ENCODE data around the gene NCAM1.

NCAM1 gene

DNA sequence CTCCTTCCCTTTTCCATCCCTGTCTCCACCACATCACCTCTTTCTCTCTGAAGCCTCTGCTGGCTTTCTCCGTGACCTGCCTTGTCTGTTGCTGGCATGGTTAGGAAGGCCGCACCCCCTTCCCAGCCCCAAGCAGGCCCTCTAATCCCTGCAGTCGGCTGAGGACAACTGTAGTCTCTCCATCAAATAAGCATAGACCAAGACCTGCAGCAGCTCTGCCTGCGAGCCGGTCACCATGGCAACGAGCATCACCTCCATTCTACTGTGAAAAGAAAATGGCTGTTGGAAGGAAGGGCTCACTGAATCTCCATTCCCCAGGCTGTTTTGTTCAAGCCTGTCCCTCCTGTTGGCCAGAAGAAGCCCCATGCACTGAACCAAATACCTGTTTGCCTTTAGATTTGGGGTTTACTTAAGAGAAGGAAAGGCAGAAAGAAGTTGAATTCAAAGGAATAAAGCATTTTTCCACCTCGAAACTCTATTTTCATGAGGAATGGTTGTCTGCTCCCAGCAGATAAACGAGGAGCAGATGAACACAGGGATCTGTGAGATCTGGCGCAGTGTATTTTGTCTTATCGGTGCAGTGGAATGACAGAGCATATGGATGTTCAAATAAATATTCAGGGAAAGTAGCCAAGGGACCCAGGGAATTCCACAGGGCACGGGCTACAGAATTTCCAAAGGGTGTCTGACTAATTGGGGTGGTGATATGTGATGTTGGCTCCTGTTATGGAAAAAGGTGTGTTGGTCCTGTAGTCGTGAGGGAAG, 240.0 kb downstream of the NCAM1 start:
- no peak overlapping the region for H3K27ac ChIP-seq (replicated peaks)

DNA sequence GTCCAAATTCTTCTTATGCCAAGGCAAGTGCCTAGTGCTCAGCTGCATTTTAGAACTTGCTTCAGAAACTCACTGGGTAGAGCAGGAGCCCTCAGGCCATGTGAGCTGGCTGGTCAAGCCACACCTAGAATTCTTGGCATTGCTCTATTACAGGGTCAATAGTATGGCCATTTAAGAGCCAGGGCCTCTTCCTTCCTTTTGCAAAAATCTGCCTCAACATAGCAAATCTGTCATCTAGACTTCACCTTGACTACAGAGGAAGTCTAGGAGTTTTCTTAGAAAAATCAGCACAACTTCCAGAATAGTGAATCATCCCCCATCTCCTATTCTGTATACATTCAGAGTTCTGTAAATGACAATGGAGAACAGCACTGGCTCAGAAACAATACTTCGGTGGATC, 241.2 kb downstream of the NCAM1 start:
- no peak overlapping the region for H3K4me3 ChIP-seq (replicated peaks; ENCODE audit: insufficient read depth, low read length)
- H3K27me3 ChIP-seq (ENCODE audit: insufficient read depth, poor library complexity, severe bottlenecking), result no peaks in the 10 kb centered on the region
- no peak for TF ChIP-seq GABPA (IDR thresholded peaks at IDR 0.05; ENCODE audit: low read depth)
- no peak for TF ChIP-seq SPI1 (IDR thresholded peaks at IDR 0.05; ENCODE audit: borderline replicate concordance, low read depth)
- TF ChIP-seq, protein P1, sequence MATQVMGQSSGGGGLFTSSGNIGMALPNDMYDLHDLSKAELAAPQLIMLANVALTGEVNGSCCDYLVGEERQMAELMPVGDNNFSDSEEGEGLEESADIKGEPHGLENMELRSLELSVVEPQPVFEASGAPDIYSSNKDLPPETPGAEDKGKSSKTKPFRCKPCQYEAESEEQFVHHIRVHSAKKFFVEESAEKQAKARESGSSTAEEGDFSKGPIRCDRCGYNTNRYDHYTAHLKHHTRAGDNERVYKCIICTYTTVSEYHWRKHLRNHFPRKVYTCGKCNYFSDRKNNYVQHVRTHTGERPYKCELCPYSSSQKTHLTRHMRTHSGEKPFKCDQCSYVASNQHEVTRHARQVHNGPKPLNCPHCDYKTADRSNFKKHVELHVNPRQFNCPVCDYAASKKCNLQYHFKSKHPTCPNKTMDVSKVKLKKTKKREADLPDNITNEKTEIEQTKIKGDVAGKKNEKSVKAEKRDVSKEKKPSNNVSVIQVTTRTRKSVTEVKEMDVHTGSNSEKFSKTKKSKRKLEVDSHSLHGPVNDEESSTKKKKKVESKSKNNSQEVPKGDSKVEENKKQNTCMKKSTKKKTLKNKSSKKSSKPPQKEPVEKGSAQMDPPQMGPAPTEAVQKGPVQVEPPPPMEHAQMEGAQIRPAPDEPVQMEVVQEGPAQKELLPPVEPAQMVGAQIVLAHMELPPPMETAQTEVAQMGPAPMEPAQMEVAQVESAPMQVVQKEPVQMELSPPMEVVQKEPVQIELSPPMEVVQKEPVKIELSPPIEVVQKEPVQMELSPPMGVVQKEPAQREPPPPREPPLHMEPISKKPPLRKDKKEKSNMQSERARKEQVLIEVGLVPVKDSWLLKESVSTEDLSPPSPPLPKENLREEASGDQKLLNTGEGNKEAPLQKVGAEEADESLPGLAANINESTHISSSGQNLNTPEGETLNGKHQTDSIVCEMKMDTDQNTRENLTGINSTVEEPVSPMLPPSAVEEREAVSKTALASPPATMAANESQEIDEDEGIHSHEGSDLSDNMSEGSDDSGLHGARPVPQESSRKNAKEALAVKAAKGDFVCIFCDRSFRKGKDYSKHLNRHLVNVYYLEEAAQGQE (IDR thresholded peaks at IDR 0.05; ENCODE audit: insufficient replicate concordance, low read depth), result no peak
- TF ChIP-seq POLR2AphosphoS5 (IDR thresholded peaks at IDR 0.05; ENCODE audit: low read depth), result no peak
- TF ChIP-seq, protein P2, sequence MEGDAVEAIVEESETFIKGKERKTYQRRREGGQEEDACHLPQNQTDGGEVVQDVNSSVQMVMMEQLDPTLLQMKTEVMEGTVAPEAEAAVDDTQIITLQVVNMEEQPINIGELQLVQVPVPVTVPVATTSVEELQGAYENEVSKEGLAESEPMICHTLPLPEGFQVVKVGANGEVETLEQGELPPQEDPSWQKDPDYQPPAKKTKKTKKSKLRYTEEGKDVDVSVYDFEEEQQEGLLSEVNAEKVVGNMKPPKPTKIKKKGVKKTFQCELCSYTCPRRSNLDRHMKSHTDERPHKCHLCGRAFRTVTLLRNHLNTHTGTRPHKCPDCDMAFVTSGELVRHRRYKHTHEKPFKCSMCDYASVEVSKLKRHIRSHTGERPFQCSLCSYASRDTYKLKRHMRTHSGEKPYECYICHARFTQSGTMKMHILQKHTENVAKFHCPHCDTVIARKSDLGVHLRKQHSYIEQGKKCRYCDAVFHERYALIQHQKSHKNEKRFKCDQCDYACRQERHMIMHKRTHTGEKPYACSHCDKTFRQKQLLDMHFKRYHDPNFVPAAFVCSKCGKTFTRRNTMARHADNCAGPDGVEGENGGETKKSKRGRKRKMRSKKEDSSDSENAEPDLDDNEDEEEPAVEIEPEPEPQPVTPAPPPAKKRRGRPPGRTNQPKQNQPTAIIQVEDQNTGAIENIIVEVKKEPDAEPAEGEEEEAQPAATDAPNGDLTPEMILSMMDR (IDR thresholded peaks at IDR 0.05; ENCODE audit: insufficient read depth, low read length), result no peak
- no peak for DNase-seq (ENCODE audit: low read depth in 1 of 2, low spot score in 1 of 2)
- H3K27ac ChIP-seq (replicated peaks), result no peak overlapping the region

More for the DNA sequence above, 240.0 kb downstream of the NCAM1 start:
- TF ChIP-seq SPI1 (IDR thresholded peaks at IDR 0.05; ENCODE audit: borderline replicate concordance, low read depth), result no peak
- TF ChIP-seq, protein P2 (IDR thresholded peaks at IDR 0.05; ENCODE audit: insufficient read depth, low read length), result no peak
- TF ChIP-seq POLR2AphosphoS5 (IDR thresholded peaks at IDR 0.05; ENCODE audit: low read depth), result no peak
- no peak for TF ChIP-seq GABPA (IDR thresholded peaks at IDR 0.05; ENCODE audit: low read depth)
- TF ChIP-seq, protein P1 (IDR thresholded peaks at IDR 0.05; ENCODE audit: insufficient replicate concordance, low read depth), result no peak
- H3K4me3 ChIP-seq (replicated peaks; ENCODE audit: insufficient read depth, low read length), result no peak overlapping the region
- no peak for DNase-seq (ENCODE audit: low read depth in 1 of 2, low spot score in 1 of 2)
- no peaks in the 10 kb centered on the region for H3K27me3 ChIP-seq (ENCODE audit: insufficient read depth, poor library complexity, severe bottlenecking)

DNA sequence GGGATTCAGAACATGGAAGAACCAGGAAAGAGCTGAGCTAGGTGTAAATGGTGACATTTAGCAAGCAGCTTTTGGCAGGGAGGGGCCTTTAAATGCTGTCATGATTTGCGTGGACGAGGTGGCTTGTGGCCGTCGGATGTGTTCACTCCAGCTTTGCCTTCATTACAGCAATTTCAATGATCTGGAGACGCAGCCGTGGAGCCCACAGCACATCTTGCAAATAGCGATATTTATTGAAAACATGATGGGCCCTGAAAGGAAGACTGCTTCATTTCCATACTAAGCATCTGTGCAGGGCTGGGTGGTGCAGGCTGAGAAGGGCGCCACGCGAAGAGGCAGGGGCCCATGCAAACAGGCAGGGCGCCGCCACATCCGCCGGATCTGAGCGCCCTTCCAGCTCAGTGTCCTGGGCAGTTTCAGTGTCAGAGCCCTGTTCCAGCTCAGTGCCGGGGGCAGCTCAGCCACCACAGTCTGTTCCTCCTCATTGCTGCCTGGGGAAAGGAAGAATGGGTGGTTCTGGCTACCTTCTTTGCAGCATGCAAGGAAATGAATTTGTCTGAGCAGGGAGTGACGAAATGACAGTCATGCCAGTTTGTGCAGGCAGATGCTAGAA, 242.0 kb downstream of the NCAM1 start:
- Histone ChIP-seq H3K4me3 (replicated peaks; ENCODE audit: insufficient read depth, low read length) (no peak overlapping the region), H3K27ac (replicated peaks) (no peak overlapping the region), H3K27me3 (ENCODE audit: insufficient read depth, poor library complexity, severe bottlenecking) (no peaks in the 10 kb centered on the region)
- TF ChIP-seq, protein P1 (IDR thresholded peaks at IDR 0.05; ENCODE audit: insufficient replicate concordance, low read depth), result no peak
- TF ChIP-seq, protein P2 (IDR thresholded peaks at IDR 0.05; ENCODE audit: insufficient read depth, low read length), result no peak
- TF ChIP-seq POLR2AphosphoS5 (IDR thresholded peaks at IDR 0.05; ENCODE audit: low read depth), result no peak
- no peak for TF ChIP-seq GABPA (IDR thresholded peaks at IDR 0.05; ENCODE audit: low read depth)
- no peak for TF ChIP-seq SPI1 (IDR thresholded peaks at IDR 0.05; ENCODE audit: borderline replicate concordance, low read depth)
- no peak for DNase-seq (ENCODE audit: low read depth in 1 of 2, low spot score in 1 of 2)

Measured in HL-60 (cell line).